Stimulated activated CD4-positive, alpha-beta T cell treated with anti-CD3 and anti-CD28 coated beads, Interleukin-4, amount 100 ng/mL, for 1 hour (primary cell): ENCODE results near the gene ANK2.

ENCODE experiments used
- DNase-seq: peaks from one replicate; pipeline ENCODE4 v3.0.0-alpha.2; 2020

ANK2 gene

GRCh38 chr4:113407409-113407808 is 358.0 kb downstream of the ANK2 start:
- no peak for DNase-seq

DNA sequence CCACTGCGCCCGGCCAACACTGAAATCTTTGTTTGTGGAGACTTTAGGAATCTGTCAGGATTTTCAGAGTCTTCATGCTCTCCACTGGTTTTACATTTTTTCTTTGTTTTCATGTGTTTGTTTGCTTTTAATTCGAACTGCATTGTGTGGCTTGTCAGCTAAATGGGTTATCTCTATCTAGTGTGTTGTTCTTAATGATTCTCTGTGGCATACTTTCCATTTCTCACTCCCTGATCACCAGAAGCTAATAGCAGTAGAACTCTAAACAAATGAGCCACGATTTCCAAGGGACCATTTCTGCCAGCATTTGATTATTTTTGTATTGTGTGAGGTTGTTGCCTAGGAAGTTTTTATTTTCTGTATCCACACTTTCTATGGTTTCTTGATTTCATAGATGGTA is 359.7 kb downstream of the ANK2 start:
- DNase-seq = no peak

DNA sequence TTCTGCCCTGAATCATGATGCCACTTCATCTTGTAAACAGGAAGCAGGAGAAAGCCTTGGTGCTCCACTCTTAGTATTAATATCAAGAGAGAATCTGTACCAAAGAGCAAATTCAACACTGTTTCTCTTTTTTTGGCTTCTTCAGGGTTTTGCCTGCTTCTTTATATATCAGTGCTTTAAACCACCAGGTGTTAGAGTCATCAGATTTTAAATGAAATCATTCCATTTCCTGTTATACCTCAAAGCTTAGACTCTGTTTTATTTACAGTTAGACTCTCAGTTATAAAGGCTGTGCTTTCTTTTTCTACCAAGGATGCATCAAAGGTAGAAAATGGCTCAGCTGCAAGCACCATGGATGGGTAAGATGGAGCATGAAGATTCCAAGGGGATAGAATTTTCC is 361.2 kb downstream of the ANK2 start:
- no peak for DNase-seq

DNA sequence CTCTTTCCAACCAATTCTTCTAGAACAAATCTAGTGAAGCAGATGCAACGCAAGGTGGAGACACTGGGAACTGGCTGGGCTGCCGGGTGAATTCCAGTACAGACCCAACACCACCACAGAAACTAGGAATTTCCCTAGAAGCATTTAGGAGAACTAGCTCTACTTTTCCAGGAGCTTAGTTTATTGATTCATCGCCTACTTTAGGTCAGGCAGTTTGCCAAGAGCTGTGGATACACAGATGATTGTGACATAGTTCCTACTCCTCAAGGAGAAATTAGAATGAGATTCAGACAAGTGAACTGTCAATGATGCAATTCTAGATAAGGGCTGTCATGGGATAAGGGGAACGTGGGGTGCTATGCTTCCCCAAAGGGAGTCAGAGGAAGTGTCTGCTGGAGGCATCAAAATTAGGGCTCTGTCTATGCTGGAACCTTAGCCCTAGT is 362.1 kb downstream of the ANK2 start:
- DNase-seq = no peak

- no peak for DNase-seq
Observed at GRCh38 chr4:113419631-113420030, 370.2 kb downstream of the ANK2 start.

DNA sequence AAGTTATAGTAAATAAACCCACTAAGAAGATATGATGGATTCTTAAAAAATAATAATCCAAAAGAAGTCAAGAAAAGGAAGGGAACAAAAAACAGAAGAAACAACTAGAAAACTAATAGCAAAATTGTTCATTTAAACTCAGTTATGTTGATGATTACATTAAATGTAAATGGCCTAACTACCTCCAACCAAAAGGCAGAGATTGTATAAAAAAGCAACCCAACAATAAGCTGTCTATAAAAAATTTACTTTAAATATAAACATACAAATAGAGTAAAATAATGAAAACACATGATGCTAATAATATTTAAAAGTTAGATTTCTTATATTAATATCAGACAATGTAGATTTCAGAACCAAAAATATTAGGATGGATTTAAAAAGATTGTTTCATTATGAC is 371.5 kb downstream of the ANK2 start:
- no peak for DNase-seq

GRCh38 chr4:113423631-113424030 is 374.2 kb downstream of the ANK2 start:
- DNase-seq = no peak

DNA sequence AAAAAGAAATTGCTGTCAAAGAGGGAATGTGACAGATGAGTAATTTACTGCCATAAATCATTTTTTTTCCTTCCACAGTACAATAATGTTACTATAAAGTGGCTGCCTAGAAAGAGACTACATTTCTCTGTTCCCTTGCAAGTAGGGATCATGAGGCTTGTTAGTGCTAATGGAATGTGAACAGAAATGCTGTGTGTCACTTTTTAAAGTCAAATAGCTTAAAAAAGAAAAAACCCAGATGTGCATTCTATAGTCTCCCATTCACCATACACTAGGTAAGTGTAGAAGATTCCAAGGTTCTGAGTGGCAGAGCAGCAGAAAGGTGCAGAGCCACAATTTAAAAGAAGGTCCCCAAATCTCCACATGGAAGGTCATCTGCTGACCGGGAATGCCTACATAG is 383.7 kb downstream of the ANK2 start:
- no peak for DNase-seq
